H9 (cell line): ENCODE data around the gene RERE. TPM values are rescaled to one million over a fixed set of nuclear protein-coding genes. Genes with fewer than 3 reads are reported as not detected.

ENCODE experiments used
- DNase-seq: peaks from one replicate; pipeline ENCODE4 v3.0.0-alpha.2; 2017
- H2AFZ ChIP-seq: one replicate; pipeline ENCODE4 v1.6.1; 2013; ENCODE audit warnings: mild to moderate bottlenecking, low read length, control low read depth, moderate library complexity
- H2AK5ac ChIP-seq: 2 replicates; pipeline ENCODE4 v1.6.1; 2013; ENCODE audit warnings: low read length, control low read depth, mixed read lengths; ENCODE audit not compliant: insufficient read length
- H2BK120ac ChIP-seq: one replicate; pipeline ENCODE4 v1.6.1; 2013; ENCODE audit warnings: low read depth, mild to moderate bottlenecking, low read length, control low read depth, inconsistent platforms; ENCODE audit not compliant: poor library complexity, severe bottlenecking
- H2BK12ac ChIP-seq: 2 replicates; pipeline ENCODE4 v1.6.1; 2013; ENCODE audit warnings: low read length, control low read depth, mixed read lengths, low read depth; ENCODE audit not compliant: insufficient read length
- H2BK15ac ChIP-seq: 2 replicates; pipeline ENCODE4 v1.6.1; 2013; ENCODE audit warnings: low read depth, low read length, control low read depth
- H2BK20ac ChIP-seq: one replicate; pipeline ENCODE4 v1.6.1; 2013; ENCODE audit warnings: low read depth, mild to moderate bottlenecking, low read length, control low read depth, inconsistent platforms; ENCODE audit not compliant: poor library complexity, severe bottlenecking
- H2BK5ac ChIP-seq: 2 replicates; pipeline ENCODE4 v1.6.1; 2013; ENCODE audit warnings: low read length, control low read depth, mixed read lengths; ENCODE audit not compliant: insufficient read length
- H3K14ac ChIP-seq: 2 replicates; pipeline ENCODE4 v1.6.1; 2013; ENCODE audit warnings: low read length, control low read depth; ENCODE audit not compliant: insufficient read depth
- H3K18ac ChIP-seq: 2 replicates; pipeline ENCODE4 v1.6.1; 2013; ENCODE audit warnings: low read depth, mild to moderate bottlenecking, mixed read lengths, low read length, control low read depth; ENCODE audit not compliant: insufficient read length
- H3K23ac ChIP-seq: 2 replicates; pipeline ENCODE4 v1.6.1; 2013; ENCODE audit warnings: low read length, control low read depth, mixed read lengths, low read depth; ENCODE audit not compliant: insufficient read length
- H3K23me2 ChIP-seq: 2 replicates; pipeline ENCODE4 v1.6.1; 2013; ENCODE audit warnings: low read depth, mild to moderate bottlenecking, mixed read lengths, low read length, control low read depth; ENCODE audit not compliant: insufficient read length, poor library complexity, severe bottlenecking
- H3K27ac ChIP-seq: 2 replicates; pipeline ENCODE4 v1.5.1; 2013; ENCODE audit warnings: low read length, control low read depth, mixed read lengths, low read depth; ENCODE audit not compliant: insufficient read length
- H3K27me3 ChIP-seq: 2 replicates; pipeline ENCODE4 v1.6.1; 2013; ENCODE audit warnings: low read length, control low read depth, inconsistent platforms; ENCODE audit not compliant: insufficient read depth
- H3K4ac ChIP-seq: 2 replicates; pipeline ENCODE4 v1.6.1; 2013; ENCODE audit warnings: low read depth, mild to moderate bottlenecking, control low read depth, inconsistent platforms, low read length, moderate library complexity
- H3K4me1 ChIP-seq: 2 replicates; pipeline ENCODE4 v1.6.1; 2013; ENCODE audit warnings: low read length, control low read depth, inconsistent platforms; ENCODE audit not compliant: insufficient read depth
- H3K4me2 ChIP-seq: 2 replicates; pipeline ENCODE4 v1.6.1; 2013; ENCODE audit warnings: low read length, control low read depth, mixed read lengths; ENCODE audit not compliant: insufficient read length, insufficient read depth
- H3K56ac ChIP-seq: 2 replicates; pipeline ENCODE4 v1.6.1; 2013; ENCODE audit warnings: low read depth, mild to moderate bottlenecking, mixed read lengths, low read length, control low read depth; ENCODE audit not compliant: insufficient read length
- H3K79me1 ChIP-seq: 2 replicates; pipeline ENCODE4 v1.6.1; 2013; ENCODE audit warnings: low read depth, mild to moderate bottlenecking, moderate library complexity, low read length, control low read depth, inconsistent platforms; ENCODE audit not compliant: insufficient read depth, poor library complexity, severe bottlenecking
- H3K79me2 ChIP-seq: 2 replicates; pipeline ENCODE4 v1.6.1; 2013; ENCODE audit warnings: low read length, control low read depth, inconsistent platforms; ENCODE audit not compliant: insufficient read depth
- H3K9ac ChIP-seq: 2 replicates; pipeline ENCODE4 v1.6.1; 2013; ENCODE audit warnings: low read length, control low read depth, mixed read lengths; ENCODE audit not compliant: insufficient read length; ENCODE audit errors: extremely low read depth
- H3K9me3 ChIP-seq: one replicate; pipeline ENCODE4 v1.6.1; 2013; ENCODE audit warnings: low read depth, low read length, inconsistent platforms; ENCODE audit not compliant: control insufficient read depth
- H3T11ph ChIP-seq: one replicate; pipeline ENCODE4 v1.6.1; 2013; ENCODE audit warnings: mild to moderate bottlenecking, low read length, control low read depth, inconsistent platforms
- H4K20me1 ChIP-seq: one replicate; pipeline ENCODE4 v1.6.1; 2013; ENCODE audit not compliant: control insufficient read depth, insufficient read length, insufficient read depth
- H4K5ac ChIP-seq: 2 replicates; pipeline ENCODE4 v1.6.1; 2013; ENCODE audit warnings: low read depth, mild to moderate bottlenecking, mixed read lengths, low read length, control low read depth; ENCODE audit not compliant: insufficient read length
- H4K8ac ChIP-seq: replicated peaks from 2 replicates; pipeline ENCODE4 v1.6.1; 2013; ENCODE audit warnings: low read length, control low read depth, mixed read lengths, low read depth; ENCODE audit not compliant: insufficient read length
- H4K91ac ChIP-seq: 2 replicates; pipeline ENCODE4 v1.6.1; 2013; ENCODE audit warnings: low read depth, mild to moderate bottlenecking, moderate library complexity, mixed read lengths, low read length, control low read depth; ENCODE audit not compliant: insufficient read length
- H3K27ac Mint-ChIP-seq, 3 experiments: 2 replicates in 2 of 3; 3 replicates in 1 of 3; pipeline ENCODE4 v1.8.0; 2020 to 2021; ENCODE audit warnings: mixed read lengths in 3 of 3, mild to moderate bottlenecking in 1 of 3, moderate library complexity in 1 of 3
- H3K27me3 Mint-ChIP-seq: 2 replicates; pipeline ENCODE4 v1.8.0; 2021; ENCODE audit warnings: low read depth, mild to moderate bottlenecking, moderate library complexity, mixed read lengths
- H3K36me3 Mint-ChIP-seq, 3 experiments: 2 replicates in 2 of 3; 3 replicates in 1 of 3; pipeline ENCODE4 v1.8.0; 2020 to 2021; ENCODE audit warnings: low read depth in 3 of 3, mixed read lengths in 3 of 3; ENCODE audit not compliant: insufficient read depth in 1 of 3
- H3K4me1 Mint-ChIP-seq, 2 experiments: 2 replicates each; pipeline ENCODE4 v1.8.0; 2020; ENCODE audit warnings: mixed read lengths in 2 of 2
- H3K4me3 Mint-ChIP-seq, 2 experiments: 2 replicates in 1 of 2; 3 replicates in 1 of 2; pipeline ENCODE4 v1.8.0; 2020 to 2021; ENCODE audit warnings: mild to moderate bottlenecking in 2 of 2, mixed read lengths in 2 of 2, moderate library complexity in 1 of 2
- H3K9me3 Mint-ChIP-seq, 2 experiments: 2 replicates in 1 of 2; 3 replicates in 1 of 2; pipeline ENCODE4 v1.8.0; 2020; ENCODE audit warnings: mild to moderate bottlenecking in 2 of 2, mixed read lengths in 2 of 2, moderate library complexity in 1 of 2
- CTCF ChIP-seq: fragments of 200-600 bp; sonication (generic); conservative IDR thresholded peaks from 3 replicates; pipeline ENCODE4 v1.8.0; 2021; ENCODE audit warnings: antibody characterized with exemption, mild to moderate bottlenecking
- WGBS: extraction: QIAGEN DNeasy Blood & Tissue Kit; methylation state at CpG from one replicate; pipeline ENCODE4 v1.1.7; 2013; ENCODE audit warnings: missing lambda C conversion rate, low lambda C conversion rate, mixed read lengths; ENCODE audit not compliant: insufficient read length; ENCODE audit errors: extremely low coverage; 5-methylcytosine and 5-hydroxymethylcytosine counted together
- total RNA-seq: library from RNA; stranded (reverse); gene quantifications from 2 replicates; pipeline ENCODE4 v1.2.1, GENCODE V29; 2021

The RERE gene
- total RNA-seq, 1 experiment from 2014 or later = 103 TPM

DNA sequence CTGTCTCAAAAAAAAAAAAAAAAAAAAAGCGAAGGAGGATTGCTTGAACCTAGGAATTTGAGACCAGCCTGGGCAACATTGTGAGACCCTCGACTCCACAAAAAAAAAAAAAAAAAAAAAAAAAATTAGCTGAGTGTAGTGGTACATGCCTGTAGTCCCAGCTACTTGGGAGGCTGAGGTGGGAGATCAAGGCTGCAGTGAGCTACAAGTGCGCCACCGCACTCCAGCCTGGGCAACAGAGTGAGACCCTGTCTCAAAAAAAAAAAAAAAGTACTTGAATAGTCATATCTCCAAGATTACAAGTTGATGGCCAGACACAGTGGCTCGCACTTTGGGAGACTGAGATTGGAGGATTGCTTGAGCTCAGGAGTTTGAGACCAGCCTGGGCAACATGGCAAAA, 33.6 kb upstream of the RERE start:
- Histone ChIP-seq H4K8ac (no peak overlapping the region), H3K56ac (no peak overlapping the region), H3K79me2 (no peaks in the 10 kb centered on the region), H4K5ac (no peak overlapping the region), H3K4me2 (no peak overlapping the region), H3K9me3 (no peaks in the 10 kb centered on the region), H3K27ac (no peak overlapping the region), H2BK120ac (no peak overlapping the region), H2BK20ac (no peak overlapping the region), H3K9ac (no peak overlapping the region), H4K91ac (no peak overlapping the region), H2BK5ac (no peak overlapping the region), H3K79me1 (no peaks in the 10 kb centered on the region), H3K23ac (no peak overlapping the region), H3T11ph (no peak overlapping the region), H3K18ac (no peak overlapping the region), H2BK12ac (no peak overlapping the region), H2AK5ac (no peak overlapping the region), H2BK15ac (no peak overlapping the region), H3K4ac (no peak overlapping the region), H3K4me1 (no peaks in the 10 kb centered on the region; the same call in 1 of the 2 replicates), H3K23me2 (no peaks in the 10 kb centered on the region), H3K14ac (no peak overlapping the region), H4K20me1 (no peaks in the 10 kb centered on the region), H2AFZ (no peak overlapping the region), H3K27me3 (no peaks in the 10 kb centered on the region)
- Mint-ChIP-seq H3K27me3 (no peaks in the 10 kb centered on the region; the same call in 1 of the 2 replicates), H3K4me3 (no peak overlapping the region), H3K9me3 (no peaks in the 10 kb centered on the region), H3K27ac (no peak overlapping the region), H3K36me3 (peaks cover 0 to 2% (median 0%) of the 10 kb centered on the region in 3 experiments; a peak in 1 of 7 replicates), H3K4me1 (peaks cover 2 to 7% of the 10 kb centered on the region in 2 experiments; a peak in 1 of 4 replicates)
- no peak for TF ChIP-seq CTCF
- no CpG with 5 or more reads among the region's 5 CpGs for WGBS
- DNase-seq = no peak
